Measurements from ENCODE around the gene PDLIM7.

- TF ChIP-seq SIN3A (IDR thresholded peaks at IDR 0.05; ENCODE audit: borderline replicate concordance, insufficient read depth, low read length) (no peak), POLR2AphosphoS5 (IDR thresholded peaks at IDR 0.05; ENCODE audit: low read depth, low read length) (no peak), REST (IDR thresholded peaks at IDR 0.05; ENCODE audit: insufficient read depth in 1 of 2, low read depth in 2 of 2, low read length in 2 of 2) (no peak), TAF1 (IDR thresholded peaks at IDR 0.05; ENCODE audit: borderline replicate concordance, insufficient read depth, low read length) (no peak)
These were observed 27.5 kb downstream of the PDLIM7 start for GRCh38 chr5:177469750-177470525.

Data from PFSK-1 (cell line).